K562 (cell line): ENCODE results near the gene RHOBTB3. TPM values are rescaled to one million over a fixed set of nuclear protein-coding genes. Genes with fewer than 3 reads are reported as not detected.
A peak's percentile ranks its signal among the peaks of the same experiment; 100 is the strongest.

ENCODE experiments used
- BRD4 ChIP-seq: fragments of 200-600 bp; sonication (generic); IDR thresholded peaks from 2 replicates; pipeline ENCODE4 v1.6.1; 2017; ENCODE audit warnings: inconsistent platforms
- BRD9 ChIP-seq: fragments of 450-650 bp; IDR thresholded peaks from 2 replicates; pipeline ENCODE4 v1.6.1; 2018; ENCODE audit warnings: low read depth; ENCODE audit not compliant: partially characterized antibody
- FOXM1 ChIP-seq, 2 experiments: fragments of 450-650 bp in 1 of 2; sonication (generic) in 1 of 2; formaldehyde crosslinking in 1 of 2; IDR thresholded peaks; 2 replicates each; pipeline versions ENCODE4 v1.6.1 to v1.9.0; 2017 to 2022; ENCODE audit warnings: low read depth in 2 of 2, mild to moderate bottlenecking in 2 of 2, missing genetic modification reagents in 1 of 2, moderate library complexity in 1 of 2
- LCOR ChIP-seq: sonication (generic); formaldehyde crosslinking; IDR thresholded peaks from 2 replicates; pipeline ENCODE4 v1.8.0; 2022; ENCODE audit warnings: mild to moderate bottlenecking, missing genetic modification reagents
- MEF2D ChIP-seq: conservative IDR thresholded peaks from 2 replicates; pipeline ENCODE4 v1.6.1; 2016; ENCODE audit warnings: low read depth, missing genetic modification characterization, missing compliant biosample characterization
- NUFIP1 ChIP-seq: fragments of 450-650 bp; IDR thresholded peaks from 2 replicates; pipeline ENCODE4 v1.6.1; 2018; ENCODE audit not compliant: partially characterized antibody
- RFX1 ChIP-seq: fragments of 450-650 bp; IDR thresholded peaks from 2 replicates; pipeline ENCODE4 v1.6.1; 2016; ENCODE audit warnings: mild to moderate bottlenecking, moderate library complexity
- TCF7L2 ChIP-seq: fragments of 150-350 bp; IDR thresholded peaks from 2 replicates; pipeline ENCODE4 v1.6.1; 2016; ENCODE audit warnings: low read depth, mild to moderate bottlenecking, low read length, moderate library complexity
- TRIM24 ChIP-seq, 2 experiments: fragments of 450-650 bp; IDR thresholded peaks; 2 replicates each; pipeline ENCODE4 v1.6.1; 2016
- ZNF23 ChIP-seq: fragments of 250-450 bp; sonication (Bioruptor Pico); IDR thresholded peaks from 2 replicates; pipeline ENCODE4 v1.4.0; 2020; ENCODE audit warnings: mild to moderate bottlenecking
- ZNF347 ChIP-seq: fragments of 450-650 bp; formaldehyde crosslinking; IDR thresholded peaks from 2 replicates; pipeline ENCODE4 v1.4.0; 2020; ENCODE audit warnings: low read depth, mild to moderate bottlenecking, moderate library complexity
- ZNF354B ChIP-seq: fragments of 250-450 bp; sonication (Bioruptor Pico); IDR thresholded peaks from 2 replicates; pipeline ENCODE4 v1.4.0; 2020
- polyA plus RNA-seq, 8 experiments: library from polyadenylated mRNA; depleted of rRNA in 4 of 8; stranded (reverse) in 5 of 8; unstranded in 3 of 8; fragments of >200 nt; fragmentation: Nextera tagmentation in 2 of 8; fragmentation: Illumina TruSeq in 1 of 8; extraction: Ambion mirVana in 2 of 8; extraction: Trizol in 1 of 8; gene quantifications; 2 replicates each; pipeline versions ENCODE4 v1.2.1 to v1.2.3, GENCODE V29; 2011 to 2014; ENCODE audit warnings: inconsistent platforms in 1 of 8, missing spikeins in 1 of 8
- total RNA-seq, 7 experiments: library from RNA; depleted of rRNA in 6 of 7; stranded (reverse); fragments of >200 nt in 6 of 7; fragmentation: Illumina TruSeq in 2 of 7; extraction: Trizol in 2 of 7; gene quantifications; 2 replicates each; pipeline versions ENCODE4 v1.2.1 to v1.2.3, GENCODE V29; 2011 to 2021; ENCODE audit warnings: low replicate concordance in 1 of 7
- TF ChIP-seq, protein P1 (sequence below): fragments of 200-600 bp; sonication (generic); IDR thresholded peaks from one replicate; pipeline ENCODE4 v1.6.1; 2012; ENCODE audit warnings: mild to moderate bottlenecking, low read depth, low read length, inconsistent platforms
- TF ChIP-seq, protein P2 (sequence below): sonication (generic); formaldehyde crosslinking; IDR thresholded peaks from 2 replicates; pipeline ENCODE4 v1.8.1; 2023; ENCODE audit warnings: mild to moderate bottlenecking, missing genetic modification reagents

RHOBTB3 gene
- total and polyA plus RNA-seq, 9 of the 15 experiments (the other 6 are each of a cell fraction or from before 2014, with no cell fraction given), result 39.7 to 143 (median 115) TPM

DNA sequence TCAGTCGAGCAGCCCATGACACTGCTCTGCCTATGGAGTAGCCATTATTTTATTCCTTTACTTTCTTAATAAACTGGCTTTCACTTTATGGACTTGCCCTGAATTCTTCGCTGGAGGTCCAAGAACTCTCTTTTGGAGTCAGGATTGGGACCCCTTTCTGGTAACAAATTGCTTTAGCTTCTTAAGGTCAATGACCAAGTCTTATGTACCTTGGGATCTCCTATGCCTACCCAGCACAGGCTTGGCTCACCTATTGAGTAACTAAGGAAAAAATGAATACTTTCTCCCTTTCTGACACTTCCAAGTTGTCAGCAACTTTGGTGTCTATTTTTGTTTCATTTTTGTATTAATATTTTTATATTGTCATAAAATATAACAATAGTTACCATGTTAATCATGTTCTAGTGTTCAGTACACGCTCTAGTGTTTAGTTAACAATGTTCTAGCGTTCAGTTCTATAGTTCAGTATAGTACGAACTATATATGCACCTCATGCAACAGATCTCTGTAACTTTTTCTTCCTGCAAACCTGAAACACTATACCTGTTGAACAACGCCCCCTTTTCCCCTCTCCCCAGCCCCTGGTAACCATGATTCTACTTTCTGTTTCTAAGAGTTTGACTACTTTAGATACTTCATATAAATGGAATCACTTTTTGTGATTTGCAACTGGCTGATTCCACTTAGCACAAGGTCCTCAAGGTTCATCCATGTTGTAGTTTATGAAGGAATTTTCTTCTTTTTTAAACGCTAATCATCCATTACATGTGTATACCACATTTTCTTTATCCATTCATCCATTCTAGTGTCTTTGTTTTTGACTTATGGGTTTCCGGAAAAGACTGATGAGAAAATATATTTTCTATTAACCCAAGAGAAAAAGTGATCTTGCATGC, 1.8 kb upstream of the RHOBTB3 start (continued):
- TF ChIP-seq LCOR (CRISPR knock-in tag), result no peak; the same call in 1 of the 2 replicates
- TF ChIP-seq BRD4, result peak; percentile 78; the same call in 1 of the 2 replicates
- TF ChIP-seq, protein P1, sequence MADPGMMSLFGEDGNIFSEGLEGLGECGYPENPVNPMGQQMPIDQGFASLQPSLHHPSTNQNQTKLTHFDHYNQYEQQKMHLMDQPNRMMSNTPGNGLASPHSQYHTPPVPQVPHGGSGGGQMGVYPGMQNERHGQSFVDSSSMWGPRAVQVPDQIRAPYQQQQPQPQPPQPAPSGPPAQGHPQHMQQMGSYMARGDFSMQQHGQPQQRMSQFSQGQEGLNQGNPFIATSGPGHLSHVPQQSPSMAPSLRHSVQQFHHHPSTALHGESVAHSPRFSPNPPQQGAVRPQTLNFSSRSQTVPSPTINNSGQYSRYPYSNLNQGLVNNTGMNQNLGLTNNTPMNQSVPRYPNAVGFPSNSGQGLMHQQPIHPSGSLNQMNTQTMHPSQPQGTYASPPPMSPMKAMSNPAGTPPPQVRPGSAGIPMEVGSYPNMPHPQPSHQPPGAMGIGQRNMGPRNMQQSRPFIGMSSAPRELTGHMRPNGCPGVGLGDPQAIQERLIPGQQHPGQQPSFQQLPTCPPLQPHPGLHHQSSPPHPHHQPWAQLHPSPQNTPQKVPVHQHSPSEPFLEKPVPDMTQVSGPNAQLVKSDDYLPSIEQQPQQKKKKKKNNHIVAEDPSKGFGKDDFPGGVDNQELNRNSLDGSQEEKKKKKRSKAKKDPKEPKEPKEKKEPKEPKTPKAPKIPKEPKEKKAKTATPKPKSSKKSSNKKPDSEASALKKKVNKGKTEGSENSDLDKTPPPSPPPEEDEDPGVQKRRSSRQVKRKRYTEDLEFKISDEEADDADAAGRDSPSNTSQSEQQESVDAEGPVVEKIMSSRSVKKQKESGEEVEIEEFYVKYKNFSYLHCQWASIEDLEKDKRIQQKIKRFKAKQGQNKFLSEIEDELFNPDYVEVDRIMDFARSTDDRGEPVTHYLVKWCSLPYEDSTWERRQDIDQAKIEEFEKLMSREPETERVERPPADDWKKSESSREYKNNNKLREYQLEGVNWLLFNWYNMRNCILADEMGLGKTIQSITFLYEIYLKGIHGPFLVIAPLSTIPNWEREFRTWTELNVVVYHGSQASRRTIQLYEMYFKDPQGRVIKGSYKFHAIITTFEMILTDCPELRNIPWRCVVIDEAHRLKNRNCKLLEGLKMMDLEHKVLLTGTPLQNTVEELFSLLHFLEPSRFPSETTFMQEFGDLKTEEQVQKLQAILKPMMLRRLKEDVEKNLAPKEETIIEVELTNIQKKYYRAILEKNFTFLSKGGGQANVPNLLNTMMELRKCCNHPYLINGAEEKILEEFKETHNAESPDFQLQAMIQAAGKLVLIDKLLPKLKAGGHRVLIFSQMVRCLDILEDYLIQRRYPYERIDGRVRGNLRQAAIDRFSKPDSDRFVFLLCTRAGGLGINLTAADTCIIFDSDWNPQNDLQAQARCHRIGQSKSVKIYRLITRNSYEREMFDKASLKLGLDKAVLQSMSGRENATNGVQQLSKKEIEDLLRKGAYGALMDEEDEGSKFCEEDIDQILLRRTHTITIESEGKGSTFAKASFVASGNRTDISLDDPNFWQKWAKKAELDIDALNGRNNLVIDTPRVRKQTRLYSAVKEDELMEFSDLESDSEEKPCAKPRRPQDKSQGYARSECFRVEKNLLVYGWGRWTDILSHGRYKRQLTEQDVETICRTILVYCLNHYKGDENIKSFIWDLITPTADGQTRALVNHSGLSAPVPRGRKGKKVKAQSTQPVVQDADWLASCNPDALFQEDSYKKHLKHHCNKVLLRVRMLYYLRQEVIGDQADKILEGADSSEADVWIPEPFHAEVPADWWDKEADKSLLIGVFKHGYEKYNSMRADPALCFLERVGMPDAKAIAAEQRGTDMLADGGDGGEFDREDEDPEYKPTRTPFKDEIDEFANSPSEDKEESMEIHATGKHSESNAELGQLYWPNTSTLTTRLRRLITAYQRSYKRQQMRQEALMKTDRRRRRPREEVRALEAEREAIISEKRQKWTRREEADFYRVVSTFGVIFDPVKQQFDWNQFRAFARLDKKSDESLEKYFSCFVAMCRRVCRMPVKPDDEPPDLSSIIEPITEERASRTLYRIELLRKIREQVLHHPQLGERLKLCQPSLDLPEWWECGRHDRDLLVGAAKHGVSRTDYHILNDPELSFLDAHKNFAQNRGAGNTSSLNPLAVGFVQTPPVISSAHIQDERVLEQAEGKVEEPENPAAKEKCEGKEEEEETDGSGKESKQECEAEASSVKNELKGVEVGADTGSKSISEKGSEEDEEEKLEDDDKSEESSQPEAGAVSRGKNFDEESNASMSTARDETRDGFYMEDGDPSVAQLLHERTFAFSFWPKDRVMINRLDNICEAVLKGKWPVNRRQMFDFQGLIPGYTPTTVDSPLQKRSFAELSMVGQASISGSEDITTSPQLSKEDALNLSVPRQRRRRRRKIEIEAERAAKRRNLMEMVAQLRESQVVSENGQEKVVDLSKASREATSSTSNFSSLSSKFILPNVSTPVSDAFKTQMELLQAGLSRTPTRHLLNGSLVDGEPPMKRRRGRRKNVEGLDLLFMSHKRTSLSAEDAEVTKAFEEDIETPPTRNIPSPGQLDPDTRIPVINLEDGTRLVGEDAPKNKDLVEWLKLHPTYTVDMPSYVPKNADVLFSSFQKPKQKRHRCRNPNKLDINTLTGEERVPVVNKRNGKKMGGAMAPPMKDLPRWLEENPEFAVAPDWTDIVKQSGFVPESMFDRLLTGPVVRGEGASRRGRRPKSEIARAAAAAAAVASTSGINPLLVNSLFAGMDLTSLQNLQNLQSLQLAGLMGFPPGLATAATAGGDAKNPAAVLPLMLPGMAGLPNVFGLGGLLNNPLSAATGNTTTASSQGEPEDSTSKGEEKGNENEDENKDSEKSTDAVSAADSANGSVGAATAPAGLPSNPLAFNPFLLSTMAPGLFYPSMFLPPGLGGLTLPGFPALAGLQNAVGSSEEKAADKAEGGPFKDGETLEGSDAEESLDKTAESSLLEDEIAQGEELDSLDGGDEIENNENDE, result peak; percentile 53
- TF ChIP-seq ZNF347, result no peak
- no peak for TF ChIP-seq MEF2D (tag)
- no peak for TF ChIP-seq TCF7L2
- TF ChIP-seq ZNF354B, result no peak
- TF ChIP-seq, protein P2, sequence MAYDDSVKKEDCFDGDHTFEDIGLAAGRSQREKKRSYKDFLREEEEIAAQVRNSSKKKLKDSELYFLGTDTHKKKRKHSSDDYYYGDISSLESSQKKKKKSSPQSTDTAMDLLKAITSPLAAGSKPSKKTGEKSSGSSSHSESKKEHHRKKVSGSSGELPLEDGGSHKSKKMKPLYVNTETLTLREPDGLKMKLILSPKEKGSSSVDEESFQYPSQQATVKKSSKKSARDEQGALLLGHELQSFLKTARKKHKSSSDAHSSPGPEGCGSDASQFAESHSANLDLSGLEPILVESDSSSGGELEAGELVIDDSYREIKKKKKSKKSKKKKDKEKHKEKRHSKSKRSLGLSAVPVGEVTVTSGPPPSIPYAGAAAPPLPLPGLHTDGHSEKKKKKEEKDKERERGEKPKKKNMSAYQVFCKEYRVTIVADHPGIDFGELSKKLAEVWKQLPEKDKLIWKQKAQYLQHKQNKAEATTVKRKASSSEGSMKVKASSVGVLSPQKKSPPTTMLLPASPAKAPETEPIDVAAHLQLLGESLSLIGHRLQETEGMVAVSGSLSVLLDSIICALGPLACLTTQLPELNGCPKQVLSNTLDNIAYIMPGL (CRISPR knock-in tag), result no peak
- peak; percentile 31 for TF ChIP-seq BRD9
- TF ChIP-seq ZNF23 (CRISPR knock-in tag), result peak; percentile 47; the same call in 1 of the 2 replicates
- 0 out of 4 replicates have a peak, but pooled peaks of 1 of the 2 experiments have one; percentile 17 for TF ChIP-seq TRIM24 (IDR thresholded peaks at IDR 0.05)
- TF ChIP-seq RFX1, result peak; percentile 42
- TF ChIP-seq NUFIP1, result no peak
- TF ChIP-seq FOXM1 (IDR thresholded peaks at IDR 0.05; ENCODE audit: low read depth), result no peak
- TF ChIP-seq FOXM1 (CRISPR knock-in tag; IDR thresholded peaks at IDR 0.05; ENCODE audit: low read depth), result no peak
